NB4 (cell line): Measurements from ENCODE around the gene EHD1.

ENCODE experiments used
- DNase-seq: peaks from one replicate; pipeline ENCODE4 v3.0.0; 2010; ENCODE audit warnings: low read depth
- H3K4me3 ChIP-seq: one replicate; pipeline ENCODE4 v1.5.1; 2011; ENCODE audit warnings: mild to moderate bottlenecking, low read depth, low read length, moderate library complexity
- CTCF ChIP-seq: IDR thresholded peaks from one replicate; pipeline ENCODE4 v1.5.1; 2012; ENCODE audit warnings: low read depth, low read length
- MYC ChIP-seq: IDR thresholded peaks from 2 replicates; pipeline ENCODE4 v1.6.1; 2011; ENCODE audit warnings: low read depth, low read length
- POLR2A ChIP-seq: IDR thresholded peaks from 2 replicates; pipeline ENCODE4 v1.6.1; 2011; ENCODE audit warnings: mild to moderate bottlenecking; ENCODE audit not compliant: insufficient read length; ENCODE audit errors: extremely low read depth
- TF ChIP-seq, protein P1 (sequence below): IDR thresholded peaks from 2 replicates; pipeline ENCODE4 v1.6.1; 2011; ENCODE audit warnings: low read depth, low read length

EHD1 gene

GRCh38 chr11:64876229-64876750 is 2.1 kb downstream of the EHD1 start:
- TF ChIP-seq MYC = no peak
- no peak for TF ChIP-seq POLR2A
- TF ChIP-seq, protein P1, sequence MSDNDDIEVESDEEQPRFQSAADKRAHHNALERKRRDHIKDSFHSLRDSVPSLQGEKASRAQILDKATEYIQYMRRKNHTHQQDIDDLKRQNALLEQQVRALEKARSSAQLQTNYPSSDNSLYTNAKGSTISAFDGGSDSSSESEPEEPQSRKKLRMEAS = no peak
- no peak for TF ChIP-seq CTCF
- peak overlapping the region; percentile 68 for H3K4me3 ChIP-seq
- DNase-seq = no peak

- H3K4me3 ChIP-seq = peak overlapping the region; percentile 68
- peak; percentile 95 for DNase-seq
- TF ChIP-seq CTCF (no peak), POLR2A (no peak), MYC (peak; percentile 68)
- TF ChIP-seq, protein P1 = peak; percentile 53; the same call in 1 of the 2 replicates
These were observed 2.8 kb downstream of the EHD1 start for GRCh38 chr11:64875369-64876228.

- no peak for DNase-seq
- no peak overlapping the region for H3K4me3 ChIP-seq
- TF ChIP-seq CTCF (no peak), POLR2A (no peak), MYC (no peak)
- TF ChIP-seq, protein P1 = no peak
These were observed 3.8 kb downstream of the EHD1 start for GRCh38 chr11:64874308-64875240.

DNA sequence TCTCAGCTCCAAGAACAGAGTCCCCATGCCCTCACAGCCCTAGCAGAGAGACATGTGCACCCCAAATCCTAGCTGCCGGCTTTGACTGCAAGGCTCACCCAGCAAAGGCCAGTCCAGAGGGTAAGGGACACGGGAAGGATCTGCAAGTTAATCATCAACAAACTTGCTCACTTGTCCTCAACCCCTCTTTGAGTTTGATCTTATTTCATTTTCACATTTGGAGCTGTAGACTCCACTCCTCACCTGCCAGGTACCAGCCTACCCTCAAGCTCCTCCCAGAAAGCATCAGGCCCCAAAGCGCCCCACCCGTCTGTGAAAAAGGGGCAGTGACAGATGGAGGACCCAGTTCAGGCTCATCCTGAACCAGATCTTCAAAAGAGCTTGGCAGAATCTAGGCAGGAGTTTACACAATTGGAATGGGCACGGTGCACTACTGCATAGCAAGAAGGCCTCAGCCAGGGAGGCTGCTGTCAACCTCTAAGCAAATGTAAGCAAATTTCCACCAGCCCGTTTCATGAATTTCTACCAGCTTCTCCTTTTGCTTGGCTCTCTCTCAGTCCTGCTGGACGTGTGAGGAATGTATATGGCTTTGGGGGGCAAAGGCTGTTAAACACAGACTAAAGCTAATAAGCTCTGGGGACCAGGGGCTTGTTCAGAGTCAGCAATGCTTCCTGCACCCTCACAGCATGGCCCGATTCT is 5.5 kb downstream of the EHD1 start:
- no peak for TF ChIP-seq POLR2A
- TF ChIP-seq MYC = no peak
- TF ChIP-seq, protein P1 = no peak
- no peak for TF ChIP-seq CTCF
- H3K4me3 ChIP-seq = no peak overlapping the region
- DNase-seq = no peak

DNA sequence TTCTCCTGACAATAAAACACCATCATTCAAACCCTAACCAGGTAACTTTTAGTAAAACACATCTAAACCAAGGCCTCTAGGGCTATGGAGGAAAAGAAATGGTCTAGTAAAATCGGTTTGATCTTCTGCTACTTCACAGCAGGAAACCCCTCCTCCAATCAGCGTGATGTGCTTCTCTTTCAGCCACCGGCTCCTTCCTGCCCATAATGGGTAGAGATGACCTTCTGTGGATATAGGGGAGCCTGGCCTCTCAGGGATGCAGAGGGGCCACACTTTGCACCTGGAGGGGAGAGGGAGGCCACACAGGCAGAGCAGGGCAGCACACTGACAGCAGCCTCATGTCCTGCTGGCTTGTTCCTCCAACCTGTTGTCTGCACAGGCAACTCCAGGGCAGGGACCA is 6.9 kb downstream of the EHD1 start:
- H3K4me3 ChIP-seq = no peak overlapping the region
- no peak for TF ChIP-seq CTCF
- TF ChIP-seq, protein P1 = no peak
- TF ChIP-seq MYC = no peak
- no peak for TF ChIP-seq POLR2A
- no peak for DNase-seq
